SK-MEL-5 (cell line): ENCODE measurements around the gene FCN2. TPM values are rescaled to one million over a fixed set of nuclear protein-coding genes. Genes with fewer than 3 reads are reported as not detected.

ENCODE experiments used
- DNase-seq: peaks from one replicate; pipeline ENCODE4 v3.0.0-alpha.2; 2016; ENCODE audit warnings: low read depth, low spot score
- in situ Hi-C: cut with HindIII; loops from 2 replicates; pipeline ENCODE4 v1.10.0; 2016; ENCODE audit warnings: low sequenced_read_pairs, high pct_unique_total_duplicates, low pct_unique_long_range_greater_than_20kb
- small RNA-seq, 2 experiments: library from RNA; depleted of rRNA; stranded (forward); fragments of <200 nt; gene quantifications; one replicate each; pipeline ENCODE3, GENCODE V24; 2014
- total RNA-seq: library from RNA; depleted of rRNA; stranded (reverse); fragments of >200 nt; shearing (Covaris generic); gene quantifications from 2 replicates; pipeline ENCODE4 v1.2.3, GENCODE V29; 2014; rRNA removed

FCN2 gene
- total RNA-seq, 1 experiment from 2014 or later = not detected

DNA sequence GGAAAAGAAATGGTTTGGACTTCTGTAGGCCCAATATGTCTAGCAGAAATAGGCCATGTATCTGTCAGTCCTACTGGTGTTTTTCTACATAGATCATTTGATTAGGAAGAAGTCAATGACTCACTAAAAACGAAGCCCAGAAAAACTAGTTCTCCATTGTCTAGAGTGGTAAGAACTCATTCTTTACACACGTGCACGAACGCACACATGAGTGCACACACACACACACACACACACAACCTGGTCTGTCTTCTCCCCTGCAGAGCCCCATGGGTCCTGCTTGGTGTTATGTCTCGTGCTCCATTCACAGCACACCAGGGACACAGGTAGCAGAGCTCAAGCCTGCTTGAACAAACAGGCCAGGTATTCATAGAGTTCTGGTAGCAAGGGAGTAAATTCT is 52.0 kb downstream of the FCN2 start:
- in situ Hi-C loops = no loop called here
- no peak for DNase-seq

DNA sequence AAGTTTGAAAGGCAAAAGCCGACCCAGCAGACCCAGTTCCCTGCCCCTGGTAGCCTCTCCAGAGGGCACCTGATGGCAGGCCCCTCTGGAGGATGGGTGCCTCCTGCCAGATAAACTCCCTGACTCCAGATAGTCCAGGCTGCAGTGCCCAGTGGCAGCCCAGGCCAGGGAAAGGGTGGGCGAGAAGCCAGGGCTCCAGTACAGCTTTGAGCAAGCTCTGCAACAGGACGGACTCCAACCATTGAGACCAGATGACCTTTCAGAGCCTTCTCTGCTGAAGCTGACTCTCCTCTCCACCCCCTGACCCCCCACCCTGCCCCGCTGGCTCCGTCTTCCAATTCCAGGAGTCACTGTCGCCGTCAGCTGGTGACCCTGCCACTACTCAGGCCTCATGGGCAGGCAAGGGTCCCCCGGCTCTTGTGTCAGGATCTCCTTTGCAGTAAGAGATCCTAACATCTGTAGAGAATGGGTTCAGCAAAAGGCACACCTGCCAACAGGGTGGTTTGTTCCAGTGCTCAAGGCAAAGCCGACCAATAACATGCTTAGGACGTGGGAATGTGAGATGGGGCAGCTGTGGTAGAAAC is 52.6 kb downstream of the FCN2 start:
- in situ Hi-C loops = no loop called here
- DNase-seq = no peak

DNA sequence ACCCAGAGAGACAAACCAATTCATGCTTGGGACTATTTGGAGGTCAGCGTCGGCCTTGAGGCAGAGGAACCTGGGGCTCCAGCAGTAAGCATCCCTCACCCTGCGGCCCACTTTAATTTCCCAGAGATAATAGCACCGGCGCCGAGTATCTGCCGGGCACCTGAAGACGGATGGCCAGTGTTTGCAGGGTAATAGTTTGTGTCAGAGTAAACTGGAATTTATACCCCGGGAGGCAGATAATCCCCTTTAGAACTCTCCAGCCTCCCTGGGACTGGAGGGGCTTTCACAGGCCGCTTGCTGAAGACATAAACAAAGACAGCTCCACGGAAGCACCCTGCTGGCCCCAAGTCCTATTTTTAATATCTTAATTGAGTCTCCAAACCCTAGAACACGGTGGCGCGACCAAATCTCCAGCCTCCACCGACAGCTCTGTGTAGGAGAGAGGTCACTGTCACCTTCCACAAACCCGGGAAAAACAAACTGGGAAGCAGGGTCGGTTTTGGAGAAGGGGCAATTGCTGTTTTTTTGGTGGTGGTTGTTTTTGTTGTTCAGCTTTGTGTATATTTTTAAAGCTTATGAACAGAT is 54.5 kb downstream of the FCN2 start:
- DNase-seq = no peak
- in situ Hi-C loops = no loop called here

DNA sequence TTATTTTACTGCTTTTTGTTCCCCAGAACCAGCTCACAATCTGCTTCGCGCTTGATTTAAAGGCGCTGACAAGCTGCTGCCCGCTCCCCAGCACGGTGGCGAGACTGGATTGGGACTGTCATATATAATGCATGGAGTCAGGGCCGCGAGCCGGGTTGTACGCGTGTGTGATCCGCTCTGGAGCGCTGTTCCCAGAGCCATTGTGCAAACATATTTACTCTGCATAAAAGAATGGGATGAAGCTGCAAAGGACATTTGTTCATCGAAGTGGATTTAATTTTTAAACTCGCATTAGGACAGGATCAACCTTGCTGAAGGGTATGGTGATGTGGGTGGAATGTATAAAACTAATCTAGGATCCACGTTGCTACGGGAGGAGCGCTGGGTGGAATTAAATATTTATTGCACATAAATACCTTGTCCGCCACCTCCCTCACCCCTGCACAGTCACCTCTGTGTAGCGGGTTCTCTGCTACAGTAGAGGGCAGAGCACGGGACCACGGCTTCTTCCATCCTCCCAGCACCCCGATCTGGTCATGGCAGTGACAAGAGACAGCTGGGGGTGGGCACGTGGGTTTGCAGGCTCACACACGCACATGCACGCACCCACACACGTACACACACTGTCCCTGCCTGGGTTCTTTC is 55.2 kb downstream of the FCN2 start:
- no peak for DNase-seq
- in situ Hi-C loops = no loop called here

DNA sequence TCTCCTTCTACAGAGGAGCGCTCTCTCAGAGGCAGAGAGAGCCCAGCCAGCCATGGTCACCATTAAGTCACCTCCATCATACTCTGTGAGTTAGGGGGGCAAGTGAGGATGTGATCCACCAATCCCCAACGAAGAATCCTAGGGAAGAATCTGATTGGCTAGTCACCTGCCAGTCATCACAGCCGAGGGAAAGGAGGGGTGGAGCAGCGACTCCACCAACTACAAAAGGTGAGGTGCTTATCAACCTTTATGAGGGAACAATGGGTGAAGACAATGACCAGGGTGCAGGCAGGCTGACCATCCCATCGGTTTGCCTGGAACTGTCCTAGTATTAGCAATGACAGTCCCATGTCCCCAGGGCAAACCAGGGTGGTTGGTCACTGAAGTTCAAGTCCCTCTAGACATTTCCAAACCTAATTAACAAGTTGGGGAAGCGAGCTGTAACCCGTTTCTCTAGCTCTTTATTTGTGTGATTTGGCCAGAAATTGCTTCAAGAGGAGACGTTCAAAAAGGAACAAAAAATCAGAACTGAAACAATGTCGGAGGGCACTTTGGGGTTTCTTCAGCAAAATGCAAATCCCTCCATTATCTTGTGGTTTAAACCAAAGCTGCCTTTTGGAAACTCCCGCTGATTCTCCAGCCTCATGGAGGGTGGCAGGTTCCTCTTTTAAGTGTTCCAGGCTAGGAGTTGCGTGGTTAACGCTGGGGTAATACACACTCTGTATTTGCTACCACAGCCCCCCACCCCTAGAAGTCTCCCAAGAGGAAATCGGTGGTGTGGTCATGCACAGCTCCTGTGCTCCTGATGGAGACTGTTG is 55.9 kb downstream of the FCN2 start:
- DNase-seq = no peak
- in situ Hi-C loops = no loop called here

Small RNA genes lying within 50 kb of the gene (small RNA-seq; reads per million reads assigned to genes)
- gene AL603650.1 (0 reads per million in 2 experiments), gene MIR3689A (0 reads per million in 2 experiments), gene MIR3689B (0 reads per million in 2 experiments), gene MIR3689C (0 reads per million in 2 experiments), gene MIR3689D1 (0 reads per million in 2 experiments), gene MIR3689D2 (0 reads per million in 2 experiments), gene MIR3689E (0 reads per million in 2 experiments), gene MIR3689F (0 to 0.19 reads per million in 2 experiments)

Other genes starting within 250 kb of the FCN2 start
- gene COL5A1, start 239.0 kb upstream of the FCN2 start, total RNA-seq = not detected in 2 replicates
- gene FCN1, start 37.1 kb downstream of the FCN2 start, total RNA-seq = not detected in 2 replicates
- 49.3 and 50.9 TPM in 2 replicates for gene OLFM1, start 206.9 kb downstream of the FCN2 start, total RNA-seq